CD4-positive, alpha-beta T cell treated with Interferon alpha-2 for 1 hour (primary cell): ENCODE results near the gene ZRANB3.
"Not testable (repeated sequence)": the region's sequence is repeated elsewhere in the genome, so short reads cannot be mapped to it uniquely, and the experiment has no call there.

Experiments used
- DNase-seq, 2 donors: peaks; one replicate each; pipeline ENCODE4 v3.0.0-alpha.2; 2020 to 2022

The ZRANB3 gene

GRCh38 chr2:135168204-135168856, 362.7 kb downstream of the ZRANB3 start:
- DNase-seq = no peak

- DNase-seq = no peak
Measured at GRCh38 chr2:135167273-135167672, 363.7 kb downstream of the ZRANB3 start.

DNA sequence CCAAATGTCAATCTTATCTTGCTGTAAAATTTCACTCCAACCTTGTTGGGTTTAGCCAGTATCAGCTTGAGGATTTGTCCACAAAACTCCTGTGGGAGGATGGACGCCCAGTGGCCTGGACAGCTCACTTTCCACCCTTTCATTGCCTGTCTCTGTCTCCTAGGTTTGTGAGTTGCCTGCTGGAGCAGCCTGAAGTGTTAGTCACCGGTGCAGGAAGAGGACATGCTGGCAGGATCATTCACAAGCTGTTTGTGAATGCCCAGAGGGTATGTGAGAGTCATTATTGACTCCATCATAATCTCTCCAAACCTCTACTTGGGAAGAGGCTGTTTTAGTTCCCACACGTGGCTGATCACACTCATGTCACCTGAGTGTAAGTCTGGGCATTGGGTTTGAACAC, 366.6 kb downstream of the ZRANB3 start:
- no peak for DNase-seq

DNA sequence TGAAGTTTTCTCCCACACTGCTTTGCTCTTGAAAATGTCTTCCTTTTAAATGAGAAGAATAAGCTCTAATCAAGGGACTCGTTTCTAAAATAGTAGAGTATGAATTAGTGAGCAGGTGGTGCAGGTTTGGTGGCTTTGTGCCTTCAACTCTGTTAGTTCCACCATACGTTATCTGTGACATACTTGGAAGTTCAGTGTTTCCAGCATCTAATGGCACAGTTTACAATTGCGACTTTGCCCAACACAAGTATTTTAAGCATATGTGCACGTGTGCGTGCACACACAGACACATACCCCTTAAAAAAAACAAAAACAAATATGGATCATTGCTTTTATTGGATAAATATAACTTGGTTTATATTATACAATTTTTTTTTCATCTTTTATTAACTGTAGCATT, 367.1 kb downstream of the ZRANB3 start:
- DNase-seq = no peak

DNA sequence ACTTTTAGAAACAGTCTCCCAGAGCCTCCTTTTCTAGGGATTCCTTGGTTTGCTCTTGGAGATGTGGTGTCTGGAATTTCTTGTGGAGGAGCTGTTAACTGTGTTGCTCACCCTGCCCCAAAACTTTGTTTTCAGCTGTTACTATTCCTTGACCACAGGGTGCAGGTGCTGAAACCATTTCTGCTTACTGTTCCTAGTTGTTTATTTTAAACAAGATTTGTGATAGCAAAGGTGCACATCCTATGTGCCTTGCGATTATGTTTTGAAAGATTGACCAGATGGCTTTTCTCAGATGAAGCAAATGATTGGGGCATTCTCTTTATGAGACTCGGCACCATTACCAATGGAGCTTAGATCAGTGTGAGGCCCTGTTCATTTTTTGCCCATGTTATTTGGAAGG, 367.7 kb downstream of the ZRANB3 start:
- DNase-seq = no peak

GRCh38 chr2:135162786-135163185, 368.2 kb downstream of the ZRANB3 start:
- DNase-seq = no peak

GRCh38 chr2:135162377-135162776, 368.6 kb downstream of the ZRANB3 start:
- no peak for DNase-seq

DNA sequence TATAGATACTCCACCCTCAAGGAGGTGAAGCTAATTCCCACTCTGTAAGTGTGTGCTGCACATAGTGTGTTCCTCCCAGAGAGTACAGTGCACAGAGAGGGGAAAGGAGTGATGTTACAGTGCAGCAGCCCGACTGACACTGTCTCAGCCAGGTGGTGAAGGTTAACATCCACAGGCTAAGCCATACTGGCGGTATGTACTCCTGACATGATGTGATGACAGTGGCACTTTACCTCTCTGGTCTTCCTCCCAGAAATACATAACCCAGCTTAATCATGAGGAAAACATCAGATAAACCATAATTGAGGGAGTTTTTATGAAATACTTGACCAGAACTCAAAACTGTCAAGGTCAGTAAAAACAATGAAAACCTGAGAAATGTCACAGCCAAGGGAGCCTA, 371.8 kb downstream of the ZRANB3 start:
- no peak for DNase-seq

- DNase-seq = no peak
Measured at GRCh38 chr2:135157856-135158255, 373.2 kb downstream of the ZRANB3 start.

- DNase-seq = no peak
Measured at GRCh38 chr2:135154962-135155361, 376.1 kb downstream of the ZRANB3 start.

- no peak for DNase-seq
Measured at GRCh38 chr2:135152361-135152760, 378.7 kb downstream of the ZRANB3 start.

DNA sequence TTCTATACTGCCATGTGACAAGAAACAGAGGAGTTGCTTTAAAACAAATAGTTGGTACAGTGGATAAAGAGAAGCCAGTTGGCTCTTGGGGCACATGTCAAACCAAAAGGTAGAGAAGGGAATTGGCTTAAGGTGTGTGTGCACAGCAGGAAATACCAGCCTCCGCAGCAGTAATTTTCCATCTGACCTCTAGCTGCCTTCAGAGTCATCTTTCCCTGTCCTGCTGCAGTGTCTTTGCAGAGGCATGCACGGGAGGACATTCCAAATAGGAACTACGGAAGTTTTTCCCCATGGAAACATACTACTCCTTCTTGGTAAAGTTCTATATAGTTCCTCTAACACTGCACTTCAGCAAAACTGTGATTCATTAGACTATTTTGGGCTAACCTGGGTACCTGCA, 379.4 kb downstream of the ZRANB3 start:
- no peak for DNase-seq

GRCh38 chr2:135150725-135151124, 380.3 kb downstream of the ZRANB3 start:
- no peak for DNase-seq

GRCh38 chr2:135149251-135149650, 381.8 kb downstream of the ZRANB3 start:
- no peak for DNase-seq

DNA sequence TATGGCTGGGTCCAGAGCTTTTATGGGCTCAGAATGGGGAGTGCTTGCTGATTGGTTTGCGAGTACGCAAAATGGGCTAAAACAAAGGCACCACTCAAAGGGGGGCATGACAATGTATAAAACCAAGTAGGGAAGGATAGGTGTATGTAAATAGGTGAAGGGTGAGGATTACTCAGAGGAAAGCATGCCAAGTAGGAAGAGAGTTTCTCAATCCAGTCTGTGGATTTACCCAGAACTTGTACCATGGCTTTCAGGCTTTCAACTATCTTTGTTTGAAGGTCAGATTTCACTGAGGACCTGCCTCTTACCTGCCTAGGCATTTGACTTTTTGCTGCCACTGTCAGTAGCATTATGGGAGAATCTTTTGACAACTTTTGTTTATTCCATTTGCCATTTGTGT, 386.7 kb downstream of the ZRANB3 start:
- no peak for DNase-seq

DNA sequence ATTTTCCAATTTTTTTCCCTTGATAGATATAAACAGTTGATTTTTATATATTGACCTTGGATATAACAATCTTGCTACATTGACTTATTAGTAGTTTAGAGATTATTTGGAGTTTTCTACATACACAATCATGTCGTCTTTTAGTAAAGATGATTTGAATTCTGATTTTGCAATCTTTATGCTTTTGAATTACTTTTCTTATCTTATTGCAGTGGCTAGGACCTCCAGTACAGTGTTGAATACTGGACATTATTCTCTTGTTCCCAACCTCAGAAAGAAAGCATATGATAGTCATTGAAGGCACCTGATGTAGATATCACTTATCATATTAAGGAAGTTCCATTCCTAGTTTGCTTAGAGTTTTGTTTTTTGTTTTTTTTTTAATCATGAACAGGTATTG, 388.7 kb downstream of the ZRANB3 start:
- DNase-seq = no peak

GRCh38 chr2:135140606-135141005, 390.4 kb downstream of the ZRANB3 start:
- no peak for DNase-seq

- DNase-seq = no peak
Measured at GRCh38 chr2:135132314-135132713, 398.7 kb downstream of the ZRANB3 start.

GRCh38 chr2:135130751-135131150, 400.3 kb downstream of the ZRANB3 start:
- no peak for DNase-seq

- DNase-seq = no peak
Measured at GRCh38 chr2:135125940-135126339, 405.1 kb downstream of the ZRANB3 start.

GRCh38 chr2:135124924-135125886, 405.8 kb downstream of the ZRANB3 start:
- DNase-seq = no peak

DNA sequence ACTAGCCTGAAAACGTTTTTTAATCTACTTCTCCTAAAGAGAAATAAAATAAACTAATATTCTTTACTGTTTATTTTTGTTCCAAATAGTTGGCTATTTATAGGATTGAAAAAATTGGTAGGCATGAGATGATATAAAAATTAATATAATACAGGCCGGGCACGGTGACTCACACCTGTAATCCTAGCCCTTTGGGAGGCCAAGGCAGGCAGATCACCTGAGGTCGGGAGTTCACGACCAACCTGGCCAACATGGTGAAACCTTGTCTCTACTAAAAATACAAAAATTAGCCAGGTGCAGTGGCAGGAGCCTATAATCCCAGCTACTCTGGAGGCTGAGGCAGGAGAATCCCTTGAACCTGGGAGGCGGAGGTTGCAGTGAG, 409.4 kb downstream of the ZRANB3 start:
- not testable (repeated sequence) for DNase-seq

GRCh38 chr2:135121016-135121657, 409.9 kb downstream of the ZRANB3 start:
- DNase-seq = no peak

GRCh38 chr2:135119582-135119981, 411.4 kb downstream of the ZRANB3 start:
- DNase-seq = no peak
